MM.1S (cell line): ENCODE measurements around the gene TMEM115.

Source experiments
- CTCF ChIP-seq: fragments of 300-600 bp; sonication (generic); IDR thresholded peaks from 2 replicates; pipeline ENCODE4 v1.5.1; 2016; ENCODE audit warnings: antibody characterized with exemption, low read length, mixed read lengths
- EZH2 ChIP-seq: fragments of 300-600 bp; sonication (generic); optimal IDR thresholded peaks from 2 replicates; pipeline ENCODE3; 2017; ENCODE audit warnings: low read depth, mild to moderate bottlenecking, antibody characterized with exemption, low read length, mixed read lengths
- EZH2phosphoT487 ChIP-seq: fragments of 300-600 bp; sonication (generic); IDR thresholded peaks from 2 replicates; pipeline ENCODE4 v1.6.1; 2018; ENCODE audit warnings: antibody characterized with exemption, low read length

GRCh38 chr3:50316657-50317242, 42.6 kb downstream of the TMEM115 start:
- TF ChIP-seq CTCF: no peak
- no peak for TF ChIP-seq EZH2phosphoT487
- no peak for TF ChIP-seq EZH2
